Measurements from ENCODE around the gene RAB5A.

GRCh38 chr3:19959505-19959904 is 12.6 kb downstream of the RAB5A start:
- no peak for TF ChIP-seq CTCF (IDR thresholded peaks at IDR 0.05; ENCODE audit: low read length)
- no peak for TF ChIP-seq EZH2 (IDR thresholded peaks at IDR 0.05; ENCODE audit: borderline replicate concordance, low read length)

Measured in OCI-LY1 (cell line).